Astrocyte (in vitro differentiated cells and primary cell): ENCODE measurements around the gene C1QL2. TPM values are rescaled to one million over a fixed set of nuclear protein-coding genes. Genes with fewer than 3 reads are reported as not detected.
A peak's percentile ranks its signal among the peaks of the same experiment; 100 is the strongest.

Experiments used
- DNase-seq: peaks from one replicate; pipeline ENCODE4 v3.0.0-alpha.2; 2010; ENCODE audit warnings: low read depth
- FAIRE-seq: peaks from 2 replicates; lab custom pipeline; 2011; peaks lifted over from hg19 to GRCh38; lab: Jason Lieb, UNC
- H2AFZ ChIP-seq: 2 replicates; pipeline ENCODE4 v1.6.0; 2012; ENCODE audit warnings: low read depth, low read length, inconsistent platforms
- H3K27ac ChIP-seq: 2 replicates; pipeline ENCODE4 v1.5.1; 2011; ENCODE audit warnings: low read depth, low read length, inconsistent platforms
- H3K27me3 ChIP-seq: 2 replicates; pipeline ENCODE4 v1.6.0; 2011; ENCODE audit warnings: low read length, inconsistent platforms; ENCODE audit not compliant: insufficient read depth
- H3K36me3 ChIP-seq: 2 replicates; pipeline ENCODE4 v1.5.1; 2011; ENCODE audit warnings: low read length, inconsistent platforms; ENCODE audit not compliant: insufficient read depth
- H3K4me1 ChIP-seq: 2 replicates; pipeline ENCODE4 v1.5.1; 2011; ENCODE audit warnings: low read length, inconsistent platforms; ENCODE audit not compliant: insufficient read depth
- H3K4me2 ChIP-seq: 2 replicates; pipeline ENCODE4 v1.6.0; 2012; ENCODE audit warnings: low read length, inconsistent platforms
- H3K4me3 ChIP-seq: 2 replicates; pipeline ENCODE4 v1.5.1; 2011; ENCODE audit warnings: low read depth, mild to moderate bottlenecking, low read length, inconsistent platforms; ENCODE audit not compliant: insufficient read depth
- H3K79me2 ChIP-seq: 2 replicates; pipeline ENCODE4 v1.6.0; 2012; ENCODE audit warnings: mild to moderate bottlenecking, low read length, inconsistent platforms; ENCODE audit not compliant: insufficient read depth
- H3K9ac ChIP-seq: 2 replicates; pipeline ENCODE4 v1.6.0; 2012; ENCODE audit warnings: mild to moderate bottlenecking, low read length, inconsistent platforms
- H3K9me3 ChIP-seq: 2 replicates; pipeline ENCODE4 v1.5.1; 2012; ENCODE audit warnings: low read depth, mild to moderate bottlenecking, low read length, inconsistent platforms; ENCODE audit not compliant: insufficient read depth
- H4K20me1 ChIP-seq: 2 replicates; pipeline ENCODE4 v1.6.0; 2012; ENCODE audit warnings: low read length, inconsistent platforms; ENCODE audit not compliant: insufficient read depth
- H3K27ac Mint-ChIP-seq: one replicate; pipeline ENCODE4 v1.8.0; 2021; ENCODE audit warnings: mild to moderate bottlenecking, mixed read lengths; ENCODE audit not compliant: unreplicated experiment
- H3K27me3 Mint-ChIP-seq: one replicate; pipeline ENCODE4 v1.8.0; 2021; ENCODE audit warnings: low read depth, mixed read lengths; ENCODE audit not compliant: unreplicated experiment
- H3K36me3 Mint-ChIP-seq: one replicate; pipeline ENCODE4 v1.8.0; 2021; ENCODE audit warnings: low read depth, mixed read lengths; ENCODE audit not compliant: unreplicated experiment
- H3K4me1 Mint-ChIP-seq: one replicate; pipeline ENCODE4 v1.8.0; 2021; ENCODE audit warnings: low read depth, mixed read lengths; ENCODE audit not compliant: unreplicated experiment
- H3K4me3 Mint-ChIP-seq: one replicate; pipeline ENCODE4 v1.8.0; 2021; ENCODE audit warnings: mild to moderate bottlenecking, moderate library complexity, mixed read lengths; ENCODE audit not compliant: unreplicated experiment
- H3K9me3 Mint-ChIP-seq: one replicate; pipeline ENCODE4 v1.8.0; 2021; ENCODE audit warnings: mild to moderate bottlenecking, mixed read lengths; ENCODE audit not compliant: unreplicated experiment
- EZH2 ChIP-seq: IDR thresholded peaks from 2 replicates; pipeline ENCODE4 v1.6.1; 2012; ENCODE audit warnings: mild to moderate bottlenecking, low read length, inconsistent platforms; ENCODE audit not compliant: insufficient read depth
- total RNA-seq: library from RNA; stranded (reverse); gene quantifications from 2 replicates; pipeline ENCODE4 v1.2.1, GENCODE V29; 2021
- TF ChIP-seq, protein P1 (sequence below): IDR thresholded peaks from 2 replicates; pipeline ENCODE4 v1.5.1; 2011; ENCODE audit warnings: low read depth, mild to moderate bottlenecking, inconsistent platforms, low read length, moderate library complexity; ENCODE audit not compliant: insufficient read depth

The C1QL2 gene
- total RNA-seq, 1 donor from 2014 or later, result 0.20 TPM

DNA sequence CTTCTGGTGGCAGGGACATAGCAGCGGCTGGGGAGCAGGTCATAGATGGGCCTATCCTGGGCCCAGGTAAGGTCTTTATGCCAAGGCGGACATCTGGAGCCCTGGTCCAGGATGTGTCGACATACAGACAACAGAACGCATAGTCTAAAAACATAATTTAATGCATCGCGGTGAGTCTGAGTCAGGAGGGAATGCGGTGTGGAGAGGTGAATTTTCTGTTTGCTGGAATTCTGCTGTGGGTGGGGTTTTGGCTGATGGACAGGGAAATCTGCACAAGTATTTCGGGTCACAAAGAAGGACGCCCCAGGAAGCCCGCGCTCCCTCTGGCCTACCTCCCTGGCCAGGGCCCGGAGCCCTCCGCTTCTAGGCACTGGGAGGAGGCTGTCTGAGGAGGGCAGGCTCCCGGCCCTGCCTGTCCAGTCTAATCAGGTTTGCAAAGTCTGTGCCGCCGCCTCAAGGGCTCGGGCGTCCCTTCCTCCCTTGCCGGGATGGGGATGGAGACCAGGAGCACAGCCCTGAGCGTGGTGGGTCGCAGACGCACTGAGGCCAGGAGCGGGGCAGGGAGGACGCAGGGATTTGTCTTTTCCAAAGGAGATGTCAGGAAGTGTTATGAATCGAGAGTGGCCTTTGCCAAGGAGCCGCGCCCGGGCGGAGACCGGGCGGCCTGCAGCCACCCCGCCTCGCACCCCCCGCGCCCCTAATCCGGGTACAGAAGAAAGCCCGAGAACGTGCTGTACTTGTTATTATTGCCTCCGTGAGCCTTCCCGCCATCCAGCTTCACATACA is 2.3 kb downstream of the C1QL2 start:
- no peak overlapping the region for H3K4me3 ChIP-seq
- no peaks in the 10 kb centered on the region for H3K36me3 Mint-ChIP-seq
- H3K79me2 ChIP-seq, result no peaks in the 10 kb centered on the region
- H3K9me3 Mint-ChIP-seq, result no peaks in the 10 kb centered on the region
- no peak overlapping the region for H3K27ac ChIP-seq
- H3K9me3 ChIP-seq, result no peaks in the 10 kb centered on the region
- H2AFZ ChIP-seq, result no peak overlapping the region
- peak overlapping the region; percentile 62 for H3K4me3 Mint-ChIP-seq
- TF ChIP-seq EZH2, result no peak
- TF ChIP-seq, protein P1, sequence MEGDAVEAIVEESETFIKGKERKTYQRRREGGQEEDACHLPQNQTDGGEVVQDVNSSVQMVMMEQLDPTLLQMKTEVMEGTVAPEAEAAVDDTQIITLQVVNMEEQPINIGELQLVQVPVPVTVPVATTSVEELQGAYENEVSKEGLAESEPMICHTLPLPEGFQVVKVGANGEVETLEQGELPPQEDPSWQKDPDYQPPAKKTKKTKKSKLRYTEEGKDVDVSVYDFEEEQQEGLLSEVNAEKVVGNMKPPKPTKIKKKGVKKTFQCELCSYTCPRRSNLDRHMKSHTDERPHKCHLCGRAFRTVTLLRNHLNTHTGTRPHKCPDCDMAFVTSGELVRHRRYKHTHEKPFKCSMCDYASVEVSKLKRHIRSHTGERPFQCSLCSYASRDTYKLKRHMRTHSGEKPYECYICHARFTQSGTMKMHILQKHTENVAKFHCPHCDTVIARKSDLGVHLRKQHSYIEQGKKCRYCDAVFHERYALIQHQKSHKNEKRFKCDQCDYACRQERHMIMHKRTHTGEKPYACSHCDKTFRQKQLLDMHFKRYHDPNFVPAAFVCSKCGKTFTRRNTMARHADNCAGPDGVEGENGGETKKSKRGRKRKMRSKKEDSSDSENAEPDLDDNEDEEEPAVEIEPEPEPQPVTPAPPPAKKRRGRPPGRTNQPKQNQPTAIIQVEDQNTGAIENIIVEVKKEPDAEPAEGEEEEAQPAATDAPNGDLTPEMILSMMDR, result no peak
- DNase-seq (no peak), FAIRE-seq (no peak)
- H3K4me1 ChIP-seq, result no peaks in the 10 kb centered on the region
- H3K27ac Mint-ChIP-seq, result no peak overlapping the region
- peaks cover 7% of the 10 kb centered on the region for H3K4me1 Mint-ChIP-seq
- H3K27me3 ChIP-seq, result peaks cover 69% of the 10 kb centered on the region
- H3K36me3 ChIP-seq, result no peaks in the 10 kb centered on the region
- no peak overlapping the region for H3K9ac ChIP-seq
- H3K4me2 ChIP-seq, result no peak overlapping the region
- H3K27me3 Mint-ChIP-seq, result peaks cover 78% of the 10 kb centered on the region
- H4K20me1 ChIP-seq, result no peaks in the 10 kb centered on the region

DNA sequence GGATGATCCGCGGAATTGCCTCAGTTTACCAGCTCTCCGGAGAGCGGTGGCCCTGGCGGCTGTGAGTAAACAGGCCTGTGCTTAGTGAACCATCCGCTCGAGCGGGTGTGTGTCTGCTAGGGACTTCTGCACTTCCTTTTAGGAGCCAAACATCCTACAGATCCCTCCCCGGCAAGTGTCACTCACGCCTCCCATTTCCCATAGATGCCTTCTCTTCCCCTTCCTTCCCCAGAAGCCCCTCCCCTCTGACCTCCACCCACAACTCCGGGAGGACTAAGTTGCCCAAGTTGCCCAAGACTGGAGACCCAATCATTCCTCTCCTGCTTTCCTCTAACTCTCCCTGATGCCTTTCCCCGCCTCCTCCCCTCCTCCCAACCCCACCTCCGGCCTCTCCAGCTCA is 2.9 kb downstream of the C1QL2 start:
- no peaks in the 10 kb centered on the region for H3K36me3 ChIP-seq
- DNase-seq, result no peak
- Mint-ChIP-seq H3K27ac (no peak overlapping the region), H3K9me3 (no peaks in the 10 kb centered on the region), H3K4me1 (peaks cover 7% of the 10 kb centered on the region), H3K36me3 (no peaks in the 10 kb centered on the region), H3K4me3 (peak overlapping the region; percentile 50), H3K27me3 (peaks cover 78% of the 10 kb centered on the region)
- no peak for TF ChIP-seq EZH2
- TF ChIP-seq, protein P1, result no peak
- no peaks in the 10 kb centered on the region for H3K4me1 ChIP-seq
- H3K27ac ChIP-seq, result no peak overlapping the region
- H2AFZ ChIP-seq, result no peak overlapping the region
- no peaks in the 10 kb centered on the region for H3K79me2 ChIP-seq
- no peak for FAIRE-seq
- no peak overlapping the region for H3K9ac ChIP-seq
- no peak overlapping the region for H3K4me3 ChIP-seq
- no peaks in the 10 kb centered on the region for H4K20me1 ChIP-seq
- H3K27me3 ChIP-seq, result peaks cover 67% of the 10 kb centered on the region
- H3K4me2 ChIP-seq, result no peak overlapping the region
- no peaks in the 10 kb centered on the region for H3K9me3 ChIP-seq

DNA sequence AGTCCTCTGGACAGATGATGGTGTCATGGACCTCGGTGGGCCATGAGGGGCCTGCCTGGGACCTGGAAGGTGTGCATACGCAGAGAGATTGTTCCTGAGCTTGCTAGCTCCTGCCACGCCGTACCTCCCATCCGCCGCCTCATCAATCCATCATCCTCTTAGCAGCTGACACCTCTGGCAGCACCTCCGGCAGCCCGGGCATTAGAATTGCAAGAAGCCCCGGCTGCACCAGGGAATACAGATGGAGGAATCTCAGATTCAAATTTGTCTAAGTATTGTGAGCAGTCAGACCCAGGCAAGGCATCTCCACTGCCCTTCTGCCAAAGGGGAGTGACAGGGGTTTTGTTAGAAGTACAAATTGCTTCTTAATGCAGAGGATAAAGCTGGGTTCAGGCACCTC is 4.5 kb downstream of the C1QL2 start:
- TF ChIP-seq, protein P1, result no peak
- no peak for TF ChIP-seq EZH2
- no peak overlapping the region for H3K4me3 Mint-ChIP-seq
- DNase-seq (no peak), FAIRE-seq (no peak)
- no peak overlapping the region for H3K27ac Mint-ChIP-seq
- Histone ChIP-seq H3K36me3 (no peaks in the 10 kb centered on the region), H3K79me2 (no peaks in the 10 kb centered on the region), H3K4me1 (no peaks in the 10 kb centered on the region), H2AFZ (no peak overlapping the region), H3K9me3 (no peaks in the 10 kb centered on the region), H3K9ac (no peak overlapping the region), H3K4me3 (no peak overlapping the region), H3K27ac (no peak overlapping the region), H3K4me2 (no peak overlapping the region), H4K20me1 (no peaks in the 10 kb centered on the region), H3K27me3 (peaks cover 57% of the 10 kb centered on the region)
- H3K4me1 Mint-ChIP-seq, result peaks cover 7% of the 10 kb centered on the region
- no peaks in the 10 kb centered on the region for H3K36me3 Mint-ChIP-seq
- no peaks in the 10 kb centered on the region for H3K9me3 Mint-ChIP-seq
- H3K27me3 Mint-ChIP-seq, result peaks cover 78% of the 10 kb centered on the region
